Measurements from ENCODE around the gene CYFIP1. TPM values are rescaled to one million over a fixed set of nuclear protein-coding genes. Genes with fewer than 3 reads are reported as not detected.

CYFIP1 gene
- total RNA-seq, 4 donors from 2014 or later: 88.0 to 92.5 (median 90.1) TPM

DNA sequence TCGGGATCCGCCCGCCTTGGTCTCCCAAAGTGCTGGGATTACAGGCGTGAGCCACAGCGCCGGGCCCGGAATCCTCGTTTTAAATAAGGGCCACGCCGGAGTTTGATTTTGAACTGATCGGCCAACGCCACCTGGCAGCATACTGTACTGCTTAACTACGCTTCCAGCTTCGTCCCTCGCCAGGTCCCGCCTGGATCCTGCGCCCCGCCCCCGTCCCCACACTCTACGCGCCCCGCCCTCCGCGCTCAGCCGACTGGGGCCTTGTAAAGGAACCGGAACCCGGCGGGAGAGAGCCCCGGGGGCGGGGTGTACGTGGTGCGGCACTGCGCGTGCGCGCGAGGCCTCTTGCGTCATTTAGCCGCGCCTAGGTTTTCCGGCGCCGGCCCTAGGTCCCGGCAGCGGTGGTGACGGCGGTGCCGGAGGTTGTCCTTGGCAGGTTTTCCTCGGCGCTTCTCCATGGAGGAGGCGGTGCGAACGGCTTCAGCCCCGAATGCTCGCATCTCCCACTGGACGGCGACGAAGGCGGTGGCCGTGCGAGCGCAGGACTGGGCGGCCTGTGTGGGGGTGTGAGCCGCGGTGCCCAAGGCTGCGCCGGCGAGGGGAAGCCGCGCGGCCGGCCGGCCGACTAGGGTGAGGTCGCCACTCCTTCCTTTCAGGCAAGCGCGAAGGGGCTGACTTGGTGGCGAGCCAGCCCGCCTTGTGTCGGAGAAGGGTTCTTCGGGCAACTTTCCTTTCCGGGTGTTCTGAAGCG is 141.7 kb downstream of the CYFIP1 start, which contains the start of gene NIPA2:
Gene NIPA2, plus strand, starts transcription at position 375 of the 751 bp plus-strand sequence. CDS start 13,066 bp downstream, outside the sequence.
- Histone ChIP-seq H3K27ac (peak within 1 kb of the TSS; percentile 86 to 99 (median 94)), H3K4me1 (peaks cover 8 to 34% (median 11%) of the 10 kb centered on the region in 3 donors), H3K36me3 (peaks cover 0 to 20% (median 0%) of the 10 kb centered on the region in 3 donors), H3K9me3 (no peaks in the 10 kb centered on the region), H3K27me3 (no peaks in the 10 kb centered on the region), H3K4me3 (peak within 1 kb of the TSS; percentile 60 to 97 (median 66))
- peak; percentile 92 for DNase-seq
- TF ChIP-seq, protein P1, sequence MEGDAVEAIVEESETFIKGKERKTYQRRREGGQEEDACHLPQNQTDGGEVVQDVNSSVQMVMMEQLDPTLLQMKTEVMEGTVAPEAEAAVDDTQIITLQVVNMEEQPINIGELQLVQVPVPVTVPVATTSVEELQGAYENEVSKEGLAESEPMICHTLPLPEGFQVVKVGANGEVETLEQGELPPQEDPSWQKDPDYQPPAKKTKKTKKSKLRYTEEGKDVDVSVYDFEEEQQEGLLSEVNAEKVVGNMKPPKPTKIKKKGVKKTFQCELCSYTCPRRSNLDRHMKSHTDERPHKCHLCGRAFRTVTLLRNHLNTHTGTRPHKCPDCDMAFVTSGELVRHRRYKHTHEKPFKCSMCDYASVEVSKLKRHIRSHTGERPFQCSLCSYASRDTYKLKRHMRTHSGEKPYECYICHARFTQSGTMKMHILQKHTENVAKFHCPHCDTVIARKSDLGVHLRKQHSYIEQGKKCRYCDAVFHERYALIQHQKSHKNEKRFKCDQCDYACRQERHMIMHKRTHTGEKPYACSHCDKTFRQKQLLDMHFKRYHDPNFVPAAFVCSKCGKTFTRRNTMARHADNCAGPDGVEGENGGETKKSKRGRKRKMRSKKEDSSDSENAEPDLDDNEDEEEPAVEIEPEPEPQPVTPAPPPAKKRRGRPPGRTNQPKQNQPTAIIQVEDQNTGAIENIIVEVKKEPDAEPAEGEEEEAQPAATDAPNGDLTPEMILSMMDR (IDR thresholded peaks at IDR 0.05): peak in 2 of 6 experiments; percentile 20 to 29
- peak in 3 of 4 donors; percentile 91 to 96 (median 93) for TF ChIP-seq POLR2A (IDR thresholded peaks at IDR 0.05)
- intact Hi-C loops (cut with DNase I): no loop called here
- 0% methylated on average over 3 to 11 of the region's 83 CpGs for WGBS, 2 donors

DNA sequence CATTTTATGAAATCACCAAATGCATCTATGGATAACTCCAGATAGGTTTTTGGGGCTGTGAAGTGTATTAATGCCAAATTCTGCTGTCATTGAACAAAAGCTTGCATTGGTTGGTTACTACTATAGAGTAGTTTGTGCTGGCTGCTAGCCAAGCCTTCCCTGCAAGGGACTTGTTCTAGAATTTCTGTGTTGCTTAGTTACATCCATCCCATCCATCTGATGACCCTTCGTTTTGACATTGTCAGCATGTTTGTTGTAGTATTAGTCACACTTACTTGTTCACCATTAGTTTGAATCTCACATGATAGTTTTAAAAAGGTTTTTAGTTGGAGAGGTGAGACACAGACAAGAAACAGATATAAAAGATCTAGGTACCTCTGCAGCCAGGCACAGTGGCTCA is 148.7 kb downstream of the CYFIP1 start:
- Histone ChIP-seq H3K9me3 (no peaks in the 10 kb centered on the region), H3K4me1 (no peaks in the 10 kb centered on the region), H3K36me3 (peaks cover 0 to 29% (median 0%) of the 10 kb centered on the region in 3 donors), H3K4me3 (no peak overlapping the region), H3K27me3 (no peaks in the 10 kb centered on the region), H3K27ac (no peak overlapping the region)
- no peak for TF ChIP-seq POLR2A (IDR thresholded peaks at IDR 0.05)
- TF ChIP-seq, protein P1 (IDR thresholded peaks at IDR 0.05): no peak
- 45% methylated on average over 1 of the region's 1 CpG for WGBS, 2 donors
- no peak for DNase-seq
- intact Hi-C loops (cut with DNase I): no loop called here

DNA sequence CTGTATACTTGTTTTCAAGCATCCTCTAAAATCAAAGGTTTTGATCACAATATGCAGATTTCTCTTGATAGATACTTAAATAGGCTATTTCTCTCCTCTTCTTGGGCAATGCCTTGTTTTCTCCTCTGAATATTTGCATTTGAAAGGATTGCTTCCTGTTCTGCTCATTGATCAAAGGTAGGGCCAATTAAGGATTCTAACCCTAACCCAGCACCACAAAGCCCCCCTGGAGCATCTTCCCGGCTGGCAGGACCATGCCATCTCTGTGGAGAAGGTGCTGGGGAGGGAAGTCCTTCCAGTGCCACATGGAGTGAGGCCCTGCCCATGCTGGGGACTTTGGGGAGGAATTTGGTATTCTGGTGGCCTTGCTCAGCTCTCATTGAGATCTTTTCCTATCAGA is 153.0 kb downstream of the CYFIP1 start:
- intact Hi-C loops (cut with DNase I): no loop called here
- Histone ChIP-seq H3K4me3 (no peak overlapping the region), H3K9me3 (no peaks in the 10 kb centered on the region), H3K27ac (no peak overlapping the region), H3K4me1 (no peaks in the 10 kb centered on the region), H3K36me3 (peaks cover 0 to 66% (median 12%) of the 10 kb centered on the region in 3 donors), H3K27me3 (no peaks in the 10 kb centered on the region)
- 63 to 70% methylated on average over 1 of the region's 1 CpG for WGBS, 2 donors
- no peak for TF ChIP-seq POLR2A (IDR thresholded peaks at IDR 0.05)
- TF ChIP-seq, protein P1 (IDR thresholded peaks at IDR 0.05): no peak
- DNase-seq: no peak

DNA sequence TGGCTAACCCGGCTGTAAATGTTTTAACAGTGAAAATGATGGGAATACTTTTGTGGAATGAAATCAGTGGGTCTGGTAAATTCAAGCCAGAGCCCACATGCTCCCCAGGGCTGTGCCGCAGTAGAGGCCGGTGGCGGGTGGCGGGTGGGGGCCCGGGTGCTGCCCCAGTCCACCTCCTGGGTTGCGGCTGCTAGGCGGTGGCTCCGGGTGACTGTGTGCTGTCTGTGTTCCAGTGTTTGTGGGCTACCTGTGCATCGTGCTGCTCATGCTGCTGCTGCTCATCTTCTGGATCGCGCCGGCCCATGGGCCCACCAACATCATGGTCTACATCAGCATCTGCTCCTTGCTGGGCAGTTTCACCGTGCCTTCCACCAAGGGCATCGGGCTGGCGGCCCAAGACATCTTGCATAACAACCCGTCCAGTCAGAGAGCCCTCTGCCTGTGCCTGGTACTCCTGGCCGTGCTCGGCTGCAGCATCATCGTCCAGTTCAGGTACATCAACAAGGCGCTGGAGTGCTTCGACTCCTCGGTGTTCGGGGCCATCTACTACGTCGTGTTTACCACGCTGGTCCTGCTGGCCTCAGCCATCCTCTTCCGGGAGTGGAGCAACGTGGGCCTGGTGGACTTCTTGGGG is 156.6 kb downstream of the CYFIP1 start:
- intact Hi-C loops (cut with DNase I): no loop called here
- no peak for TF ChIP-seq POLR2A (IDR thresholded peaks at IDR 0.05)
- TF ChIP-seq, protein P1 (IDR thresholded peaks at IDR 0.05): no peak
- no peak for DNase-seq
- no peaks in the 10 kb centered on the region for H3K4me1 ChIP-seq
- no peaks in the 10 kb centered on the region for H3K9me3 ChIP-seq
- H3K4me3 ChIP-seq: no peak overlapping the region
- peaks cover 0 to 88% (median 20%) of the 10 kb centered on the region in 3 donors for H3K36me3 ChIP-seq
- no peak overlapping the region for H3K27ac ChIP-seq
- 95% methylated on average over 15 to 28 of the region's 29 CpGs for WGBS, 2 donors
- no peaks in the 10 kb centered on the region for H3K27me3 ChIP-seq

DNA sequence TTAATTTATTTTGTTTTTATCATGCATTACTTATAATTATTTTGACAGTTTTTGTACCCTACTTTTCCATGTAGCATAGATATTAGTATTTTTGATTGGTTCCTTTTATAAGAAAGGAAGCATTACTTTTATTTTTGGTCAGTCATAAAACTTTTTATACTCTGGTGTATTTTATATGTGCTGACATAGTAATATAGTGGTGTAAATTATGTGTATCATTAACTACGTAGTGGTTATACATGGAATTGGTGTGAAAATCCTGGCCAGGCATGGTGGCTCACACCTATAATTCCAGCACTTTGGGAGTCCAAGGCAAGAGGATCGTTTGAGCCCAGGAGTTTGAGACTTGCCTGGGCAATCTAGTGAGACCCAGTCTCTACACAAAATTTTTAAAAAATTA is 160.5 kb downstream of the CYFIP1 start:
- Histone ChIP-seq H3K4me1 (no peaks in the 10 kb centered on the region), H3K27me3 (no peaks in the 10 kb centered on the region), H3K36me3 (peaks cover 0 to 54% (median 20%) of the 10 kb centered on the region in 3 donors), H3K9me3 (no peaks in the 10 kb centered on the region), H3K27ac (no peak overlapping the region), H3K4me3 (no peak overlapping the region)
- intact Hi-C loops (cut with DNase I): no loop called here
- DNase-seq: no peak
- 90 to 97% methylated on average over 2 of the region's 2 CpGs for WGBS, 2 donors
- TF ChIP-seq, protein P1 (IDR thresholded peaks at IDR 0.05): no peak
- TF ChIP-seq POLR2A (IDR thresholded peaks at IDR 0.05): no peak
